ENCODE data around the gene SLC16A12. TPM values are rescaled to one million over a fixed set of nuclear protein-coding genes. Genes with fewer than 3 reads are reported as not detected.

SLC16A12 gene, protein sequence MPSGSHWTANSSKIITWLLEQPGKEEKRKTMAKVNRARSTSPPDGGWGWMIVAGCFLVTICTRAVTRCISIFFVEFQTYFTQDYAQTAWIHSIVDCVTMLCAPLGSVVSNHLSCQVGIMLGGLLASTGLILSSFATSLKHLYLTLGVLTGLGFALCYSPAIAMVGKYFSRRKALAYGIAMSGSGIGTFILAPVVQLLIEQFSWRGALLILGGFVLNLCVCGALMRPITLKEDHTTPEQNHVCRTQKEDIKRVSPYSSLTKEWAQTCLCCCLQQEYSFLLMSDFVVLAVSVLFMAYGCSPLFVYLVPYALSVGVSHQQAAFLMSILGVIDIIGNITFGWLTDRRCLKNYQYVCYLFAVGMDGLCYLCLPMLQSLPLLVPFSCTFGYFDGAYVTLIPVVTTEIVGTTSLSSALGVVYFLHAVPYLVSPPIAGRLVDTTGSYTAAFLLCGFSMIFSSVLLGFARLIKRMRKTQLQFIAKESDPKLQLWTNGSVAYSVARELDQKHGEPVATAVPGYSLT
- total RNA-seq, result under 1 TPM in 2 of 7 donors, not detected in 5; 0.07 to 0.13 TPM
- polyA plus RNA-seq, result under 1 TPM; 0.02 to 0.19 (median 0.12) TPM
- long read RNA-seq, donor 1, result 0 reads
- long read RNA-seq, donor 2, result 0 reads

GRCh38 chr10:89535171-89536012, at the start of gene SLC16A12:
TSS of gene SLC16A12 (minus strand) at chr10:89535594. CDS start at chr10:89462578, 73,016 bp downstream.
- H3K4me3 ChIP-seq, result peak within 1 kb of the TSS in 7 of 8 donors; percentile 7 to 61 (median 28)
- DNase-seq, result no peak
- no peaks in the 10 kb centered on the region for H3K36me3 ChIP-seq
- peaks cover 3 to 21% (median 14%) of the 10 kb centered on the region in 6 donors for H3K4me1 ChIP-seq
- WGBS, 5 donors, result 2 to 9% (median 3%) methylated on average over 17 to 87 of the region's 87 CpGs
- H3K27ac ChIP-seq, result no peak within 1 kb of the TSS
- H3K9me3 ChIP-seq, result no peaks in the 10 kb centered on the region
- TF ChIP-seq POLR2A (IDR thresholded peaks at IDR 0.05), result no peak
- TF ChIP-seq, protein P1, sequence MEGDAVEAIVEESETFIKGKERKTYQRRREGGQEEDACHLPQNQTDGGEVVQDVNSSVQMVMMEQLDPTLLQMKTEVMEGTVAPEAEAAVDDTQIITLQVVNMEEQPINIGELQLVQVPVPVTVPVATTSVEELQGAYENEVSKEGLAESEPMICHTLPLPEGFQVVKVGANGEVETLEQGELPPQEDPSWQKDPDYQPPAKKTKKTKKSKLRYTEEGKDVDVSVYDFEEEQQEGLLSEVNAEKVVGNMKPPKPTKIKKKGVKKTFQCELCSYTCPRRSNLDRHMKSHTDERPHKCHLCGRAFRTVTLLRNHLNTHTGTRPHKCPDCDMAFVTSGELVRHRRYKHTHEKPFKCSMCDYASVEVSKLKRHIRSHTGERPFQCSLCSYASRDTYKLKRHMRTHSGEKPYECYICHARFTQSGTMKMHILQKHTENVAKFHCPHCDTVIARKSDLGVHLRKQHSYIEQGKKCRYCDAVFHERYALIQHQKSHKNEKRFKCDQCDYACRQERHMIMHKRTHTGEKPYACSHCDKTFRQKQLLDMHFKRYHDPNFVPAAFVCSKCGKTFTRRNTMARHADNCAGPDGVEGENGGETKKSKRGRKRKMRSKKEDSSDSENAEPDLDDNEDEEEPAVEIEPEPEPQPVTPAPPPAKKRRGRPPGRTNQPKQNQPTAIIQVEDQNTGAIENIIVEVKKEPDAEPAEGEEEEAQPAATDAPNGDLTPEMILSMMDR (IDR thresholded peaks at IDR 0.05 in 8 of 11, conservative IDR thresholded peaks at IDR 0.05 in 3 of 11), result no peak
- no peak for TF ChIP-seq POLR2AphosphoS5 (IDR thresholded peaks at IDR 0.05)
- intact Hi-C loops (cut with DNase I; ENCODE audit: low total_unique reads), result no loop called here
- peaks cover 0 to 84% (median 48%) of the 10 kb centered on the region in 7 donors for H3K27me3 ChIP-seq (replicated peaks in 1 of 7)

- Histone ChIP-seq H3K9me3 (no peaks in the 10 kb centered on the region), H3K27me3 (replicated peaks in 1 of 7) (no peaks in the 10 kb centered on the region), H3K4me1 (no peaks in the 10 kb centered on the region), H3K4me3 (no peak overlapping the region), H3K36me3 (no peaks in the 10 kb centered on the region), H3K27ac (no peak overlapping the region)
- no peak for DNase-seq
- TF ChIP-seq POLR2A (IDR thresholded peaks at IDR 0.05) (no peak), POLR2AphosphoS5 (IDR thresholded peaks at IDR 0.05) (no peak)
- TF ChIP-seq, protein P1 (IDR thresholded peaks at IDR 0.05 in 8 of 11, conservative IDR thresholded peaks at IDR 0.05 in 3 of 11), result no peak
- intact Hi-C loops (cut with DNase I; ENCODE audit: low total_unique reads), result no loop called here
- 85 to 98% (median 93%) methylated on average over 1 of the region's 1 CpG for WGBS, 5 donors
These were observed 46.6 kb upstream of the SLC16A12 start for GRCh38 chr10:89582022-89582421.

- no peak overlapping the region for H3K27ac ChIP-seq
- H3K4me1 ChIP-seq, result no peaks in the 10 kb centered on the region
- intact Hi-C loops (cut with DNase I; ENCODE audit: low total_unique reads), result no loop called here
- no peak for DNase-seq
- no peaks in the 10 kb centered on the region for H3K27me3 ChIP-seq (replicated peaks in 1 of 7)
- no peak overlapping the region for H3K4me3 ChIP-seq
- 86 to 95% (median 89%) methylated on average over 4 of the region's 4 CpGs for WGBS, 5 donors
- H3K9me3 ChIP-seq, result no peaks in the 10 kb centered on the region
- no peaks in the 10 kb centered on the region for H3K36me3 ChIP-seq
- TF ChIP-seq, protein P1 (IDR thresholded peaks at IDR 0.05 in 8 of 11, conservative IDR thresholded peaks at IDR 0.05 in 3 of 11), result no peak
- TF ChIP-seq POLR2AphosphoS5 (IDR thresholded peaks at IDR 0.05), result no peak
- no peak for TF ChIP-seq POLR2A (IDR thresholded peaks at IDR 0.05)
These were observed 44.8 kb upstream of the SLC16A12 start for GRCh38 chr10:89580243-89580642.

Data from spleen (tissue), 13 donors.